Measurements from ENCODE around the gene SRMS.

GRCh38 chr20:63491635-63492230, 55.8 kb downstream of the SRMS start:
- TF ChIP-seq EZH2phosphoT487 (IDR thresholded peaks at IDR 0.05; ENCODE audit: borderline replicate concordance, low read length) (no peak), CTCF (conservative IDR thresholded peaks at IDR 0.05; ENCODE audit: low read depth, low read length) (no peak), EZH2 (IDR thresholded peaks at IDR 0.05; ENCODE audit: low read length, unreplicated experiment) (no peak)

Measured in PC-3 (cell line).